Tibial nerve (tissue), 4 donors: ENCODE measurements around the gene ASIC2. TPM values are rescaled to one million over a fixed set of nuclear protein-coding genes. Genes with fewer than 3 reads are reported as not detected.

Source experiments
- DNase-seq, 2 donors: peaks; one replicate each; pipeline ENCODE4 v3.0.0-alpha.2; 2019; ENCODE audit warnings: low spot score in 2 of 2
- H3K27ac ChIP-seq, 4 donors: fragments of 200-600 bp; sonication (generic) in 3 of 4; one replicate each; pipeline ENCODE4 v1.5.1; 2017 to 2019; ENCODE audit warnings: mild to moderate bottlenecking in 1 of 4
- H3K27me3 ChIP-seq, 2 donors: fragments of 200-600 bp; sonication (generic) in 1 of 2; one replicate each; pipeline versions ENCODE4 v1.5.1 to v1.6.0; 2017 to 2019
- H3K36me3 ChIP-seq, 3 donors: fragments of 200-600 bp; sonication (generic); one replicate each; pipeline ENCODE4 v1.5.1; 2018 to 2019
- H3K4me1 ChIP-seq, 4 donors: fragments of 200-600 bp; sonication (generic) in 3 of 4; one replicate each; pipeline ENCODE4 v1.5.1; 2017 to 2019
- H3K4me3 ChIP-seq, 4 donors: fragments of 200-600 bp; sonication (generic) in 3 of 4; one replicate each; pipeline ENCODE4 v1.5.1; 2017 to 2019; ENCODE audit warnings: mild to moderate bottlenecking in 1 of 4, moderate library complexity in 1 of 4
- H3K9me3 ChIP-seq, 4 donors: fragments of 200-600 bp; sonication (generic) in 3 of 4; one replicate each; pipeline ENCODE4 v1.5.1; 2017 to 2019
- CTCF ChIP-seq, 5 experiments: fragments of 200-600 bp in 3 of 5; fragments of 450-650 bp in 2 of 5; sonication (generic) in 3 of 5; IDR thresholded peaks; one replicate each; pipeline ENCODE4 v1.5.1; 2016 to 2019; ENCODE audit warnings: antibody characterized with exemption in 5 of 5, mild to moderate bottlenecking in 3 of 5, moderate library complexity in 2 of 5
- EP300 ChIP-seq, 2 donors: sonication (generic); formaldehyde crosslinking; IDR thresholded peaks; one replicate each; pipeline ENCODE4 v1.6.1; 2017; ENCODE audit warnings: antibody characterized with exemption in 2 of 2, mild to moderate bottlenecking in 1 of 2
- POLR2A ChIP-seq, 2 donors: fragments of 450-650 bp; IDR thresholded peaks; one replicate each; pipeline ENCODE4 v1.6.1; 2017; ENCODE audit warnings: antibody characterized with exemption in 2 of 2, mild to moderate bottlenecking in 2 of 2, moderate library complexity in 2 of 2
- WGBS, 2 donors: methylation state at CpG; one replicate each; pipeline ENCODE4 v1.1.5; 2018; 5-methylcytosine and 5-hydroxymethylcytosine counted together
- total RNA-seq, 4 donors: library from RNA; depleted of rRNA; stranded (reverse); fragments of >200 nt; gene quantifications; one replicate each; pipeline ENCODE4 v1.1.0, GENCODE V29; 2016

Gene ASIC2
- total RNA-seq, 4 donors from 2014 or later: 0.21 to 1.5 (median 0.50) TPM

DNA sequence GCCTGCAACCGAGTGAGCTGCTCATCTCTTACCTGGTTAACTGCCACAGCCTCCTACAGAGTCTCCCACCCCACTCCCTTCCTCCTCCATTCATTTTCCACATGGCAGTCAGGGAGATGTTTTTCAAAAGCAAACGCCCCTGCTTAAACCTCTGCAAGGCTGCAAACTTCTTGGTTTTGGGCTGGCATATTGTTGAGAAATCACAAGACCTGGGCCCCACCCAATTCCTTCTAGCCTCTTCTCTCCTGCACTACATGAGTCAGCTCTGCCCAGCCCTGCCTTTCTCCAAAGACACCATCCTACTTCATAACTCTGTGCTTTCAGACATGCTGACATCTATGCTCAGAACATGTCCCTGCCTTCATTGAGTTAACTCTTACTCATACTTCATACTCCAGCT, 165.4 kb downstream of the ASIC2 start:
- WGBS, 2 donors: 50 to 54% methylated on average over 2 of the region's 2 CpGs
- H3K27me3 ChIP-seq: no peaks in the 10 kb centered on the region
- no peak overlapping the region for H3K27ac ChIP-seq
- no peaks in the 10 kb centered on the region for H3K9me3 ChIP-seq
- no peak for TF ChIP-seq EP300 (IDR thresholded peaks at IDR 0.05)
- no peak for TF ChIP-seq POLR2A (IDR thresholded peaks at IDR 0.05)
- no peak for TF ChIP-seq CTCF (IDR thresholded peaks at IDR 0.05)
- no peak for DNase-seq
- no peaks in the 10 kb centered on the region for H3K4me1 ChIP-seq
- no peak overlapping the region for H3K4me3 ChIP-seq
- H3K36me3 ChIP-seq: no peaks in the 10 kb centered on the region

- Histone ChIP-seq H3K27ac (no peak overlapping the region), H3K36me3 (no peaks in the 10 kb centered on the region), H3K9me3 (no peaks in the 10 kb centered on the region), H3K4me3 (no peak overlapping the region), H3K27me3 (peaks cover 0 to 5% of the 10 kb centered on the region in 2 donors), H3K4me1 (no peaks in the 10 kb centered on the region)
- TF ChIP-seq POLR2A (IDR thresholded peaks at IDR 0.05): no peak
- TF ChIP-seq CTCF (IDR thresholded peaks at IDR 0.05): no peak
- TF ChIP-seq EP300 (IDR thresholded peaks at IDR 0.05): no peak
- 82 to 83% methylated on average over 4 of the region's 4 CpGs for WGBS, 2 donors
- DNase-seq: no peak
Observed at GRCh38 chr17:33126086-33126485, 167.0 kb downstream of the ASIC2 start.

- Histone ChIP-seq H3K4me1 (no peaks in the 10 kb centered on the region), H3K27me3 (peaks cover 0 to 5% of the 10 kb centered on the region in 2 donors), H3K9me3 (no peaks in the 10 kb centered on the region), H3K36me3 (no peaks in the 10 kb centered on the region), H3K4me3 (no peak overlapping the region), H3K27ac (no peak overlapping the region)
- TF ChIP-seq POLR2A (IDR thresholded peaks at IDR 0.05) (no peak), CTCF (IDR thresholded peaks at IDR 0.05) (no peak), EP300 (IDR thresholded peaks at IDR 0.05) (no peak)
- WGBS, 2 donors: 72 to 83% methylated on average over 3 of the region's 3 CpGs
- no peak for DNase-seq
Observed at GRCh38 chr17:33125552-33125950, 167.5 kb downstream of the ASIC2 start.

- Histone ChIP-seq H3K27me3 (peaks cover 0 to 5% of the 10 kb centered on the region in 2 donors), H3K4me3 (no peak overlapping the region), H3K9me3 (no peaks in the 10 kb centered on the region), H3K27ac (no peak overlapping the region), H3K4me1 (no peaks in the 10 kb centered on the region), H3K36me3 (no peaks in the 10 kb centered on the region)
- WGBS, 2 donors: 58 to 77% methylated on average over 3 of the region's 3 CpGs
- TF ChIP-seq EP300 (IDR thresholded peaks at IDR 0.05) (no peak), POLR2A (IDR thresholded peaks at IDR 0.05) (no peak), CTCF (IDR thresholded peaks at IDR 0.05) (no peak)
- no peak for DNase-seq
Observed at GRCh38 chr17:33124871-33125551, 168.1 kb downstream of the ASIC2 start.

DNA sequence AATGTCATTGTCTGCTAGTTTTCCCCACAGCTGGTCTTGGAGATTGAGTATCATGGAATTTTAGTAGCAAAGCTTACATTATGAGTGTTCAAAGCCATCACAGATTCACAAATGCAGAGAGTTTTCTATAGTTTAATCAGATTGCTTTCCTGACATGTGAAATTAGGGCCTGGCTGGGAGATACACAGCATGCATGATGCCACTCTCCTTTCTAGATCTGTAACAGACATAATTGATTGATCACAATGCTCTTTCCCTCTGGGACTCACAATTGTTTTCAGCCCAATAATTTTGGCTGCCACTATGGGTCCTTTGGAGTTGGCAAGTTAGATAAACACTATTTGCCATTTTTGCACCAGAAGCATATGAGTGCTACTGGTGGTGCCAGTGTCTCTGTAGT, 168.9 kb downstream of the ASIC2 start:
- no peak for DNase-seq
- Histone ChIP-seq H3K27me3 (peaks cover 0 to 5% of the 10 kb centered on the region in 2 donors), H3K36me3 (no peaks in the 10 kb centered on the region), H3K4me3 (no peak overlapping the region), H3K4me1 (no peaks in the 10 kb centered on the region), H3K9me3 (no peaks in the 10 kb centered on the region), H3K27ac (no peak overlapping the region)
- no peak for TF ChIP-seq CTCF (IDR thresholded peaks at IDR 0.05)
- no peak for TF ChIP-seq POLR2A (IDR thresholded peaks at IDR 0.05)
- TF ChIP-seq EP300 (IDR thresholded peaks at IDR 0.05): no peak
